Activated naive CD8-positive, alpha-beta T cell (primary cell): ENCODE data around the gene PIKFYVE.
"Not testable (repeated sequence)": the region's sequence is repeated elsewhere in the genome, so short reads cannot be mapped to it uniquely, and the experiment has no call there.

Experiments
- H3K27ac Mint-ChIP-seq: one replicate; pipeline ENCODE4 v1.8.0; 2021; ENCODE audit warnings: mixed read lengths
- H3K27me3 Mint-ChIP-seq: one replicate; pipeline ENCODE4 v1.8.0; 2021; ENCODE audit warnings: mixed read lengths
- H3K36me3 Mint-ChIP-seq: one replicate; pipeline ENCODE4 v1.8.0; 2021; ENCODE audit warnings: mixed read lengths
- H3K4me1 Mint-ChIP-seq: one replicate; pipeline ENCODE4 v1.8.0; 2021; ENCODE audit warnings: low read depth, mixed read lengths
- H3K4me3 Mint-ChIP-seq: one replicate; pipeline ENCODE4 v1.8.0; 2021; ENCODE audit warnings: mild to moderate bottlenecking, mixed read lengths
- H3K9me3 Mint-ChIP-seq: one replicate; pipeline ENCODE4 v1.8.0; 2021; ENCODE audit warnings: low read depth, mixed read lengths

Gene PIKFYVE

DNA sequence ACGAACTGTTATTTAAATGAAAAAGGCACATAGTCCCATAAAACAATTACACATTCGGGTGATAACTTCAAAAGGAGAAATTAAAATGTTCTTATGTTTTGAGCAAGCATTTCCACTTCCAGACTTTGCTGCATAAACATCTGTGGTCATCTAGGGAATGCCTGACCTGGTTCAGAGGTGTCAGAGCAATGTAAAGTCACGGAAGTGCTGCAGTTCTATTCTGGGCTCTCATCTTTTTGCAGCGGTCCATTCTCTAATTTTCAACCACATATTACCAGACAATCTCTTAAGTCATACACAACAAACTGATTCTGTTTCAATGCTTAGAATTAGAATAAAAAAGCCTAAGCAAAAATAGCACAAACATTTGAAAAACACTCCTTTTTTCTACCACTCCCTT is 118.6 kb downstream of the PIKFYVE start:
- Mint-ChIP-seq H3K27me3 (peaks cover 15% of the 10 kb centered on the region), H3K9me3 (no peaks in the 10 kb centered on the region), H3K4me1 (no peaks in the 10 kb centered on the region), H3K27ac (no peak overlapping the region), H3K36me3 (no peaks in the 10 kb centered on the region), H3K4me3 (no peak overlapping the region)

DNA sequence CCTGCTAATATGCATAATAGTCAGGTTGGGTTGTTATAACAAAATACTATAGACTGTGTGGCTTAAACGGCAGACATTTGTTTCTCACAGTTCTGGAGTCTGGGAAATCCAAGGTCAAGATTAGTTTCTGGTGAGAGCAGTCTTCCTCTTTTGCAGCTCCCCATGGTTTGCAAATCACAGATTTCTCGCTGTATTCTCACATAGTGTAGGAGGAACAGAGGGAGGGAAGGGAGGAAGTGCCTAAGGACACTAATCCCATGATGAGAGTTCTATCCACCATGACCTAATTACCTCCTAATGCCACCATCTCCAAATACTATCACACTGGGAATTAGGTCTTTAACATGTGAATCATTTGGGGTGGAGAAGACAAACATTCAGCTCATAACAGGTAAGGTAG is 120.5 kb downstream of the PIKFYVE start:
- peaks cover 15% of the 10 kb centered on the region for H3K27me3 Mint-ChIP-seq
- H3K4me3 Mint-ChIP-seq: no peak overlapping the region
- peaks cover 1% of the 10 kb centered on the region for H3K9me3 Mint-ChIP-seq
- H3K4me1 Mint-ChIP-seq: no peaks in the 10 kb centered on the region
- H3K36me3 Mint-ChIP-seq: no peaks in the 10 kb centered on the region
- H3K27ac Mint-ChIP-seq: no peak overlapping the region

DNA sequence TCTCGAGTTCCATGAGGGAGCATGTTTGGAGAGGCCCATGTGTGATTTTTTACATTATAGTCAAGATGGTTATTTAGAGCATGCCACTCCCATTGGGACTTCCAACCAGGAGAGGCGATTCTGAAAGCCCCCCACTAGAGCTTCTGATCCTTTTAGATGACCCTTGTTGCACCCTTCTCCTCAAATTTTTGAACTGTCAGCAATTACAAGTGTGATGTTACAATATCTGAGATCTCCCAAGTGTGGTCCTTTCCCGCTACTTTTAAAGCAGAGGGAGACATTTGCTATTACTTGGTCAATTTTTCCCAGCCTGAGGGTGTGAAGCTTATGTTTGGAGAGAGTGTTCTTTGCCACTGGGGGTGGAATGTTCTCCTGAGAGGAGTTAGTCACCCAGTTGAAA is 123.9 kb downstream of the PIKFYVE start:
- Mint-ChIP-seq H3K9me3 (peaks cover 14% of the 10 kb centered on the region), H3K27ac (no peak overlapping the region), H3K36me3 (peaks cover 7% of the 10 kb centered on the region), H3K4me1 (no peaks in the 10 kb centered on the region), H3K4me3 (no peak overlapping the region), H3K27me3 (peaks cover 6% of the 10 kb centered on the region)

DNA sequence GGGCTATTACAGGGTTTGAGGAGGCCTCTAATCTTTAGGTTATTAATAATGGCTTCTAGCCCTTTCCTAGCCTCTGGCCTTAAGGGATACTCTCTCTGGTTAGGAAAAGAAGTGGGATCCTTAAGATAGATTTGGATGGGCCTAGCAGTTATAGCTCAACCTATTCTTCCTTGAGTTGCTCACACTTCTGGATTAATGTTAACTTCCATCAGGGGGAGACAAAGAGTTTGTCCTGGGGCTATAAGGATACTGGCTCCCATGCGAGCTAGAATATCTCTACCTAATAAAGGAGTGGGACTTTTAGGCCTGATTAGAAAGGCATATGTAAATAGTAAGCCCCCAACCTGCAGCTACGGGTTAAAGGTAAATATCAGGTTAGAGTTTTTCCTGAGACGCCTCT is 126.2 kb downstream of the PIKFYVE start:
- Mint-ChIP-seq H3K27ac (no peak overlapping the region), H3K4me1 (no peaks in the 10 kb centered on the region), H3K9me3 (peaks cover 17% of the 10 kb centered on the region), H3K27me3 (peaks cover 6% of the 10 kb centered on the region), H3K4me3 (no peak overlapping the region), H3K36me3 (peaks cover 7% of the 10 kb centered on the region)

DNA sequence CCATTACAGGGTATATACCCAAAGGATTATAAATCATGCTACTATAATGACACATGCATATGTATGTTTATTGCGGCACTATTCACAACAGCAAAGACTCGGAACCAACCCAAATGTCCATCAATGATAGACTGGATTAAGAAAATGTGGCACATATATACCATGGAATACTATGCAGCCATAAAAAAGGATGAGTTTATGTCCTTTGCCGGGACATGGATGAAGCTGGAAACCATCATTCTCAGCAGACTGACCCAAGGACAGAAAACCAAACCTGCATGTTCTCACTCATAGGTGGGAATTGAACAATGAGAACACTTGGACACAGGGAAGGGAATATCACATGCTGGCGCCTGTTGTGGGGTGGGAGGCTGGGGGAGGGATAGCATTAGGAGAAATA is 130.7 kb downstream of the PIKFYVE start:
- not testable (repeated sequence) for H3K36me3 Mint-ChIP-seq, H3K27ac Mint-ChIP-seq, H3K27me3 Mint-ChIP-seq, H3K4me1 Mint-ChIP-seq, H3K4me3 Mint-ChIP-seq
- H3K9me3 Mint-ChIP-seq: peaks cover 13% of the 10 kb centered on the region

GRCh38 chr2:208399201-208399600 is 133.1 kb downstream of the PIKFYVE start:
- no peak overlapping the region for H3K4me3 Mint-ChIP-seq
- H3K27me3 Mint-ChIP-seq: peaks cover 13% of the 10 kb centered on the region
- no peaks in the 10 kb centered on the region for H3K4me1 Mint-ChIP-seq
- H3K36me3 Mint-ChIP-seq: no peaks in the 10 kb centered on the region
- no peak overlapping the region for H3K27ac Mint-ChIP-seq
- peaks cover 3% of the 10 kb centered on the region for H3K9me3 Mint-ChIP-seq

- H3K4me1 Mint-ChIP-seq: peaks cover 10% of the 10 kb centered on the region
- peaks cover 56% of the 10 kb centered on the region for H3K27me3 Mint-ChIP-seq
- H3K4me3 Mint-ChIP-seq: peak within 1 kb of the TSS; percentile 57
These were observed 140.7 kb downstream of the PIKFYVE start, which contains the start of gene PTH2R for GRCh38 chr2:208406474-208407451. Gene PTH2R, plus strand, starts transcription at chr2:208406792. Its CDS starts 252 bp downstream, at chr2:208407044.

DNA sequence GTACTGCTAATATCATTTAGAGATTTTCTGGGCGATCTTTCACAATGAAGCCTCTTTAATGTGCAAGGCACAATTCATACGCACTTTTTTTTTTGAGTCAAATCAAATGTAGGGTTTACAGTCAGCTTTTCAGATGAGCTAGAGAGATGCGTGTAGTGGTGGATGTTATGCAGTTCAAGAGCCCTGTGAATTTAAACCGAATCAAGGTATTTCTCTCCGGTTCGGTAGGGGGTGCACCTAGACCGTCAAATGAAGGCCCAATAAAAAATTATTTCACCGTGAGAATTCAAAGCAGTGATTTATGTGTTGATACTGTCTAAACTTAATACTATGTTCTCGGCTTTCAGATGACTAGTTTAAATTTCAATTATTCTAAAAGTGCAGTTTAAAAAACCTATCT is 141.6 kb downstream of the PIKFYVE start:
- Mint-ChIP-seq H3K27ac (no peak overlapping the region), H3K36me3 (no peaks in the 10 kb centered on the region), H3K4me3 (peak overlapping the region; percentile 41), H3K4me1 (peaks cover 10% of the 10 kb centered on the region), H3K9me3 (no peaks in the 10 kb centered on the region), H3K27me3 (peaks cover 52% of the 10 kb centered on the region)

More at GRCh38 chr2:208406474-208407451, 140.7 kb downstream of the PIKFYVE start, which contains the start of gene PTH2R:
- H3K27ac Mint-ChIP-seq: no peak within 1 kb of the TSS
- no peaks in the 10 kb centered on the region for H3K36me3 Mint-ChIP-seq
- no peaks in the 10 kb centered on the region for H3K9me3 Mint-ChIP-seq
